Measurements from ENCODE around the gene ROR2. TPM values are rescaled to one million over a fixed set of nuclear protein-coding genes. Genes with fewer than 3 reads are reported as not detected.

ROR2 gene
- under 1 TPM in 1 of 6 experiments, not detected in 5; 0.09 TPM for total RNA-seq (2021; fragmentation: NEBNext Ultra II Directional; extraction: Animal tissue kit (Norgen Biotek cat#: 25700))
- long read RNA-seq, result 0 reads

DNA sequence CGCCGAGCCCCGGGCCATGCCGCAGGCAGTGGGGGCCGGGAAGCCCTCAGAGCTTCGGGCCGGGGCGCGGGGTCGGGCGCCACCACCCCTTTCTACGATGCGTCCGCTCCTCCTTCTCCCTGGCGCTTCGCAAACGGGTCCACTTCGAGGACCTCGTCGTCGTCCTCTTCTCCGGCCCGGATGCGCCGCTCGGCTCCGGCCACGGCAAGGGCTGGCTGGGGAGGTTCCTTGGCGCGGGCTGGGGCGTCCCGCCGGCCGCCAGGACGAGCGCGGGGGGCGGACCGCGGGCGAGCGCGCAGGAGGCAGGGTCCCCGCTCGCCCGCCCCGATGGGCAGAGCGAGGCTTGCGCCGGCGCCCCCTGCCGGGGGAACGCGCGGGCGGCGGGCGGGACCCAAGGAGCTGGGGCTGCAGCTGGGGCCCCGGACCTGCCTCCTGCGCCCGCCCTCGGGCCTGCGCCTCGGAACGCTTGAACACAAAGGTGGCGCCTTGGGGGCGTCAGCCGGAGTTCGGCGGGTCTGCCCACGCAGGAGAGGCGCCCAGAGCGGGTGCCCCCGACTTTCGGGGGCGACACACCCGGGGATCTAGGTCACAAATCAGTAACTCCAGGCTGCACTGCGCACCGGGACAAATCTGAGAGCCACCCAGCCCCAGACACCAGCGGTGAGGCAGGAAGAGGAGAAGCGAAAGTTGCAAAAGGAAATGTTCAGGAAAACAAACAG lies at the start of gene ROR2:
TSS of gene ROR2 (minus strand) at position 283 of the 719 bp plus-strand sequence.
- peaks cover 5% of the 10 kb centered on the region for H3K9me3 Mint-ChIP-seq
- H3K36me3 Mint-ChIP-seq (ENCODE audit: low read depth), result peaks cover 5% of the 10 kb centered on the region; the same call in 1 of the 2 replicates
- H3K27ac Mint-ChIP-seq, result no peak within 1 kb of the TSS
- peak within 1 kb of the TSS; percentile 66 for H3K4me3 Mint-ChIP-seq
- peaks cover 21% of the 10 kb centered on the region for H3K4me1 Mint-ChIP-seq (ENCODE audit: low read depth)
- DNase-seq, result no peak
- peaks cover 31% of the 10 kb centered on the region for H3K27me3 Mint-ChIP-seq (ENCODE audit: insufficient read depth)
- TF ChIP-seq CTCF (IDR thresholded peaks at IDR 0.05), result peak; percentile 73

DNA sequence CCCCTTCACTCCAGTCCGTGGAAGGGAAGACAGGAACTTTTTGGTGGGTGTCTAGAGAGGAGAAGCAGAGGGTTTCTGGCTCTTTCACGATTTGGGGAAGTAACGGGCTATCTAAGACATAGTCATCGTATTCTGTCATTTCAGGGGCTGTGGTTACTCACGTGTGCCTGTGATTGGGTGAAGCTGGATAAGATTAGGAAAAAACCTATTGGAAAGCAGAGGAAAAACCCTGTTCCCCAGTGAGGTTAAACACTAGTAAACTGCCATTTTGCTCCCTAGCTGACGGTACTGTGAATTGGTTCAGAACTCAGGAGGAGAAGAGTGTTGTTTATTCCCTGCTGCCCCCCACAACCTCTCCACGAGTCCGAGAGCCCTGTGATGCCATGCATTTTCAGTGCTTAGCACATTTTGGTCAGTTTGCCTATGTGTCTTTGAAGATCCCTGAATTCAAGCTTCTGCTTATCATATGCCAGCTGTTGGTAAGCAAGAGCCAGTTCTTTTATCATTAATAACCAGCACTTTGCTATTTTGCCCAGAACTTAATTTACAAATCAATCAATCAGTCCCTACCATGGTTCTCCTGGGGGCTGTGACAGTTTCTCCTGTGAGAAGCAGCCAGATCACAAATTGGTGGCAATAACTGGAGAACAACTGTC lies 45.1 kb upstream of the ROR2 start:
- TF ChIP-seq CTCF (IDR thresholded peaks at IDR 0.05), result no peak
- Mint-ChIP-seq H3K27ac (no peak overlapping the region), H3K9me3 (no peaks in the 10 kb centered on the region), H3K4me3 (no peak overlapping the region), H3K36me3 (ENCODE audit: low read depth) (no peaks in the 10 kb centered on the region), H3K27me3 (ENCODE audit: insufficient read depth) (peaks cover 8% of the 10 kb centered on the region), H3K4me1 (ENCODE audit: low read depth) (peaks cover 18% of the 10 kb centered on the region)
- no peak for DNase-seq

GRCh38 chr9:91994422-91994821 lies 44.4 kb upstream of the ROR2 start:
- H3K9me3 Mint-ChIP-seq, result no peaks in the 10 kb centered on the region
- peaks cover 18% of the 10 kb centered on the region for H3K4me1 Mint-ChIP-seq (ENCODE audit: low read depth)
- H3K36me3 Mint-ChIP-seq (ENCODE audit: low read depth), result no peaks in the 10 kb centered on the region
- peaks cover 8% of the 10 kb centered on the region for H3K27me3 Mint-ChIP-seq (ENCODE audit: insufficient read depth)
- DNase-seq, result no peak
- H3K4me3 Mint-ChIP-seq, result no peak overlapping the region
- no peak for TF ChIP-seq CTCF (IDR thresholded peaks at IDR 0.05)
- H3K27ac Mint-ChIP-seq, result no peak overlapping the region

- DNase-seq, result peak; percentile 58
- Mint-ChIP-seq H3K27ac (peak overlapping the region; percentile 59), H3K4me1 (ENCODE audit: low read depth) (peaks cover 18% of the 10 kb centered on the region), H3K27me3 (ENCODE audit: insufficient read depth) (peaks cover 14% of the 10 kb centered on the region), H3K9me3 (no peaks in the 10 kb centered on the region), H3K4me3 (peak overlapping the region; percentile 83), H3K36me3 (ENCODE audit: low read depth) (no peaks in the 10 kb centered on the region)
- no peak for TF ChIP-seq CTCF (IDR thresholded peaks at IDR 0.05)
Measured at GRCh38 chr9:91992461-91993041, 42.5 kb upstream of the ROR2 start.

- peaks cover 14% of the 10 kb centered on the region for H3K27me3 Mint-ChIP-seq (ENCODE audit: insufficient read depth)
- no peak for DNase-seq
Measured at GRCh38 chr9:91991721-91992341, 41.8 kb upstream of the ROR2 start.

More at GRCh38 chr9:91991721-91992341, 41.8 kb upstream of the ROR2 start:
- no peak for TF ChIP-seq CTCF (IDR thresholded peaks at IDR 0.05)
- H3K36me3 Mint-ChIP-seq (ENCODE audit: low read depth), result no peaks in the 10 kb centered on the region
- no peak overlapping the region; the same call in 1 of the 2 replicates for H3K27ac Mint-ChIP-seq
- H3K4me1 Mint-ChIP-seq (ENCODE audit: low read depth), result peaks cover 18% of the 10 kb centered on the region
- H3K4me3 Mint-ChIP-seq, result peak overlapping the region; percentile 83
- no peaks in the 10 kb centered on the region for H3K9me3 Mint-ChIP-seq

Measured in HFFc6 (cell line).